Measurements from ENCODE around the gene KRTAP9-7.

Gene KRTAP9-7

DNA sequence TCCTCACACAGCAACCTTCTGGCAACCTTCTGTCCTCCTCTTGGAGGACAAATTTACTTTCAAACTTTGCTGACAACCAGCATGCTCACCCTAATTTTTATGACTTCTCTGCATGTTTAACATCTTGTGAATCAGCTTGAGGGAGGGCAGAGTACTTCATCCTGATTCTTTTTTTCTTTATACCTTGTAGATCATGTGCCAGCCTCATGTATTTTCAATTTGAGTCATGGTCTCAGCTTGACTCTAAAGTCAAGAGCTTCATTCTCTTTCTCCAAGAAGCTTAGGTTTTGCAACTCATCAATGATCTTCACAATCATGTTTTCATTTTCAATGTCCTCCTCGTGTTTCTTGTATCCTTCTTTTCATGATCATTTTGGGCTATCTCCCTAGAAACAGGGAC, 3.6 kb upstream of the KRTAP9-7 start:
- DNase-seq (ENCODE audit: low spot score) = no peak

DNA sequence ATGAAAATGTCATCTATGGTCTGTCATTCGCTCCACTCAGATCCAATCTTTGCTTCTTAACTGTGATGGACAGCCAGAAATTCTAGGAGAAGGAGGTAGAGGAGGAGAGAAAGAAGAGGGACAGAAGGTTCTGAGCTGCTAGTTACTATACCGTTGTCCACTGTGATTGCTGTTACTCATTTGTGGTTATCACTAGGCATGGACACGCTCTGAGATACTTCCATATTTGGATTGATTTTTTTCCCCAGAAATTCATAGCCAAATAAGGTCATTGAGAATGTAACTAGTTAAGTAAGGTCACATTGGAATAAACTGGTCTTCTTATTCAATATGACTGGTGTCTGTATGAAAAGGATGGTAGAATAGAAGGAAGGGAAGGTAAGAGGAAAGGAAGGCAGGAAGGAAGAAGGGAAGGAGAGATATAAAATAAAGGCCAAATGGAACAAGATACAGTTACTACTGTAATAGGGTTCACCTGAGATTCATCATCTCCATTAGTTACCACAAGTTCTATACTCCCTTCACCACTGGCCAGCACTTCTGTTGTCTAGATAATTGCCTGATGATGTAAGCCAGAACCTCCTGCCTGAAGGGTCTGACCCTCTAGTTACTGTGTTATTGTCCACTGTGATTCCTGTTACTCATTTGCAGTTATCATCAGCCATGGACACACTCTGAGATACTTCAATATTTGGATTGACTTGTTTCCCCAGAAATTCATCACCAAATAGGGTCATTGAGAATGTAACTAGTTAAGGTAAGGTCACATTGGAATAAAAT, 2.9 kb downstream of the KRTAP9-7 start:
- no peak for DNase-seq (ENCODE audit: low spot score)

DNA sequence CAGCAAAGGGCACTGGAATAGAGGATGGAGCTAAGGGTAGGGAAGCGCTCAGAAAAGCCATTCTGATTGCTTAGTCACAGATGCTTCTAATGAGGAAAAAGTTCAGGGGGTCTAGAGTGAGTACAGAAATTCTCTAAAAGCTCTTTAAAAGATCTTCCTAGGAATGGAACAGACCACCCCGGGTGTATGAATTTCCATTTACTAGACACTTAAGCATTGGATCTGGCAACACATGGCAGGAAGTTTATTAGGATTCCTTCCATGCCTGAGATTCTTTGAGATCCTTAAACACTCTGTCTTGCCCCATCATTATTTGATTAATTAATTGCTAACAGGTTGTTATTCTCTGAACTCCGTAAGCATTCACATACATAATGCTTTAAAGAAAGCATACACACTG, 8.5 kb downstream of the KRTAP9-7 start:
- DNase-seq (ENCODE audit: low spot score) = no peak

DNA sequence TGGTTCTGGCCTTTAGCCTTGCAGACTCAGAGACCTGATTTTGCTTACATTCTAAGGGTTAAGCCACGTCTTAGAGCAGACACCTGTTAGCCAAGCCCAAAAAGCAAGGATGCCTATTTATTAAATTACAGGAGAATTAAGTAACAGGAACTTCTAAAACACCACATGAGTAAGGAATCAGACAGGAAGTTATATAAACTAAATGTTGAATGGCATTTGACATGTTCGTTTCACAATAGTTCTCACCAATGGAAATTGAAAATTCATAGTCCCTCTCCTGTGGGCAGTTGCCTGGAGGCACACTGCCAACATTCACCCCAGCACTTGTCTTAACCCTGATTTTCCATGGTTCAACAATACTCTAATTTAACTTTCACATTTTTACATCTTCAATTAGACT, 9.0 kb downstream of the KRTAP9-7 start:
- DNase-seq (ENCODE audit: low spot score) = no peak

DNA sequence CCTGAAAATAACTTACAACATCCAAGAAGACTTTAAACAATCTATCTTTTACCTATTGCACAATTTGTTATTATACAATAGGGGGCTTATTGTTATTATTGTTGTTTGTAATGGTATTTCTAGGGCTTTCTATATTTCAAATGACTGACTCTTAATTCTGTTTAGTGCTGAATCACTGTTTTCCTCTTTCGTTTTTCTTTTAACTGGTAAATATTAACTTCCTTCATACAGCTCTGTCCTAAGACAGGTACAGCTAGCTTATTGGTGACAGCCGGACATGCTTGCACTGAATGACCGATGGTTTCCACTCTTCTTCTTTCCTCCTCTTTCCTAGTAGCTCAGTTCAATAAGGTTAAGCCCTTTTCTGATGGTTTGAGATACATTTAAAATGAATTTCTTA, 11.6 kb downstream of the KRTAP9-7 start:
- DNase-seq (ENCODE audit: low spot score) = no peak

DNA sequence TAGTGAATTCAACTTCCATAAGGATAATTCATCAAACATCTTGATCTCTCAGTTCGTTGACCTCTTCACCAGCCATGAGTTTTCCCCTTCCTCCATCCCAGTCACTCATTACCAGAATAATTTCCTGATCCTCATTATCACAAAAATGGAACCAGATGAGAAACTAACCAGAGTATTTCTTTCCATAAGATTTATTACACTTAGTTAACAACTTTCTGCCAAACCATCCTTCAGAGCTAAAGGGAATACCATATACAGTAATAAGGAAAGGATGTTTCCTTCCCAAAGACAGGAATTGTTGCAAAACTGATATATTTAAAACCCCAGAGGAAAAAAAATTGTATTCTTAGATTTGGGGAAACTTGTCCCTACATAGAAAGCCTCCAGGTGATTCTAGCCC, 18.5 kb downstream of the KRTAP9-7 start:
- DNase-seq (ENCODE audit: low spot score) = no peak

DNA sequence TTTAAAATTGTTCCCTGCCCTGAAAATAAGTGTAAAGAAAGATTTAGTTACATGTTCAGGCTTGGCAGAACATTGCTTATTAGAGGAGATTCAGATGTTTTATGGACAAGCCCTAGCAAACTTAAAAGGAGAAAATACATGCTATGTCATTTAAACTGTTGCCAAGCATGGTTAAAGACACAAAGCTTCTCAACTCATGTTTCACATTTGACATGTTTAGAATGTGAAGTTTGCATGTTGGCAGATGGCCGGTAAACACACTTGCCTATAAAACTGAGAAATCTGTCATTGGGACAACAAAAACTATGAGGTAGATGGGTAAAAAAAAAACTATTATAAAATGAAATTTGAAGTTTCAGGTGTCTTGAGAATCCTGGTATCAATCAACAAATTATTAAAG, 21.3 kb downstream of the KRTAP9-7 start:
- DNase-seq (ENCODE audit: low spot score) = no peak

DNA sequence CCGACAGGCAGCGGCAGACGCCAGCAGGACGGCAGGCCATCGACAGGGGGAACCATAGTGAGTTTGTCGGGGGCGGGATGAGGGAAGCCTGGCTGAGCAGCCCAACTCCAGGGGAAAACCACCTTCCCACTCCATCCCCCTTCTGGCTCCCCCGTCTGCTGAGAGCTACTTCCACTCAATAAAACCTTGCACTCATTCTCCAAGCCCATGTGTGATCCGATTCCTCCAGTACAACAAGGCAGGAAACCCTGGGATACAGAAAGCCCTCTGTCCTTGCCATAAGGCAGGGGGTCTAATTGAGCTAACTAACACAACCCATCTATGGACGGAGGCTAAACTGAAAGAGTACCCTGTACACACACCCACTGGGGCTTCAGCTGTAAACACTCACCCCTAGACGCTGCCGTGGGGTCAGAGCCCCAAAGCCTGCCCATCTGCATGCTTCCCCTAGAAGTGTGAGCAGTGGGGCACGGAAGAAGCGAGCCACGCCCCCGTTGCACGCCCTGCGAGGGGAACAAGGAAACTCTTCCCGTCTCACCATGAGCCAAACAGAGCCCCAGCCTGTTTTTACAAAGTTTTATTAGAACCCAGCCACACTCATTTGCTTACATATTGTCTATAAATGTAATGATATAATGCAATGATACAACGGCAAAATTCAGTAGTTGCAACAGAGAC, 23.1 kb downstream of the KRTAP9-7 start:
- no peak for DNase-seq (ENCODE audit: low spot score)

DNA sequence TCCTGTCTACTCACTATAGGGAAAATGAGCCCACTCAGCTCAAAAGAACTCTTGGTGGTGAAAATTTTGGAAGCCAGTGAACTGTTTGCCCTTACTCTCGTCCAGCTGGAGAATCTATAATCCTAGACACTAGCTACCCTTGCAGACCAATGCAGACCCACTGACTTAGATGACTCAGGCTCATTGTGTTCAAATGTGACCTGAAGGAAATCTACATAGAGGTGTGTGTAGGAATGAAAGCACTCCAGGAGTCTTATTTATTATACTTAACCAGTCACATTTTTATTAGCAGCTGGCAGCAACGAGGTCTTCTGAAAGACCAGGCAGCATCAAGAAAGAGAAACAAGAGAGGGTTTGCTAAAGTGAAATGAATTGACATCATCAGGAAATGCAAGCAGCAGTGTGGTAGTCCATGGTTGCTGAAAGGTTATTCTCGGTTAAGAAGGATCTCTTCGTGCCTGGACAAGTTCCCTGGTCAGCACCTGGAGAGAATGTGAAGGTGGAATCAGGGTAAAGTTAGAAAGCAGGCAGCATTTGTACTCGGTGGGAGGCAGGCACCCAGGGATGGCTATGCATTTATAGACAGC, 25.8 kb downstream of the KRTAP9-7 start:
- DNase-seq (ENCODE audit: low spot score) = no peak

DNA sequence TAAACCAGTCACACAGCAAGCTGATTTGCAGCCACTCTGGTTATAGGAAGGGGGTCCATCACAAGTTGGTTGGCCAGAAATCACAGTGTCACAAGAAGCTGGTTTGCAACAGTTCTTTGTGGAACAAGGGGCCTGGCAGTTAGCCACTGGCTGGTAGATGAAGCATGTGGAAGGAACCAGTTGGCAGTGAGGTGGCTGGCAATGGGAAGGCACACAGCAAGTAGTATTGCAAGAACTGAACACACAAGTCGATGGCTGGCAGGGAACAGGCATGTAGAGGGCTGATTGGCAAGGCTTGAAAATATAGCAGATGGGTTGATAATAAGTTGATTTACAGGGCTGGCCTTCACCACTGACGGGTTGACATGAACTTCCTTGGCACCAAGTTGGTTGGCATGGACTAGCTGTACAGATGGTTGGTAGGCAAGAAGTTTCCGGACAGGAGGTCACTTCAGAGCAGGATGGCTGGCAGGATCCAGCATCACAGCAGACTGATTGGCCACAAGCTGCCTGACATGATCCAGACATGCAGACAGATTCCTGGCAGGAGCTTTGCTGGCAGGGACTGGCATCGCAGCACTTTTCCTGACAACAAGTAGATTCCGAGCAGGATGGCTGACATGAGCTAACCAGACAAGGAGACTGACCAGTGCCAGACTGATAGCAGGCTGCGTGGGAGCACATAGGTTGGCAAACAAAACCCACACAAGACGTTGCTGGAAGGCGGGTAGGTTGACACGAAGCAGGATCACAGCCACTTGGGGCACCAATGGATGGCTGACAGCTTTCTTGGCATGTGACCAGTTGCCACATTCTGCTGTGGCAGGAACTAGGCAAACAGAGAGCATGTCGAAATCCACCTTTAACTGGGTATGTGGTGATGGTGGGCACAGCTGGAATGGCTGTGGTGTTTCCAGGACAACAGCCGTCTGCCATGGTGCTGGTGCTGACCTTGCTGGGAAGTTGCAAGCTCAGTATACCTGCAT, 26.7 kb downstream of the KRTAP9-7 start, which contains the start of gene KRTAP29-1:
Gene KRTAP29-1 (minus strand): TSS at position 936 of the 986 bp plus-strand sequence. CDS start 0 bp downstream, at position 936.
- no peak for DNase-seq (ENCODE audit: low spot score)

DNA sequence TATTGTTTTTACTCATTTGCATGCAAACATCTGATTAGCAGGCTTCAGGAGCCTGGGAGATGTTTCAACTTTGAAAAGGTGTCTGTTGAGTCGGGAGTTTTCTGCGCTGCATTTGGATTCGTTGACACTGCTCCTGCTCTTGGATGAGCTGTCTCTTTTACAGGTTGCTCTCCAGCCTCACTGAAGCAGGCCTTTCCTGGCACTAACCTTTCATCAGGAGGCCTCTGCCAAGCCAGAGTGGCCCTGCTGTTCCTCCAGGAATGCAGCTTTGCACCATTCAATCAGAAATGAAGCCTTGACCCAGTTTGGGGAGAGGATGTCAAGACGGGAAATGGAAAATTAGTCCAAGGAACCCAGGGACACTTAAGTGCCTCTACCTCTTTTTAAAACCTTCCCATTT, 27.5 kb downstream of the KRTAP9-7 start:
- DNase-seq (ENCODE audit: low spot score) = no peak

DNA sequence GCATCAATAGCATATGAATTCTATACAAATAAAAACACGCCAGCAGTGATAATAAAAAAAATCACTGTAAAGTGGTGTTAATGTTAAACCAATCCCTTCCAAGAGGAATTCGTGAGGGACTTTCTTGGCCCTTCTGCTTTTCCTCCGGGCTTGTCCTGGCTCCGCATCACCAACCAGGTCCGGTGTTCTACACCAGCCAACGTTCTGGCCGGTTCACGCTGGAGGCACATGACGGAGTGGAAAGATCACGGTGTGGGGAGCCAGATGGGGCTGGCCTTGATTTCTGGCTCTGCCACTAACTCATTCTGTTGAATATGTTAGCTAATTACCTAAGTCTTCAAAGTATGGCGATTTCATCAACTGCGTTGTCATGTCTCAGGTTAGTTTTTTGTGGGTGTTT, 28.6 kb downstream of the KRTAP9-7 start:
- DNase-seq (ENCODE audit: low spot score) = no peak

DNA sequence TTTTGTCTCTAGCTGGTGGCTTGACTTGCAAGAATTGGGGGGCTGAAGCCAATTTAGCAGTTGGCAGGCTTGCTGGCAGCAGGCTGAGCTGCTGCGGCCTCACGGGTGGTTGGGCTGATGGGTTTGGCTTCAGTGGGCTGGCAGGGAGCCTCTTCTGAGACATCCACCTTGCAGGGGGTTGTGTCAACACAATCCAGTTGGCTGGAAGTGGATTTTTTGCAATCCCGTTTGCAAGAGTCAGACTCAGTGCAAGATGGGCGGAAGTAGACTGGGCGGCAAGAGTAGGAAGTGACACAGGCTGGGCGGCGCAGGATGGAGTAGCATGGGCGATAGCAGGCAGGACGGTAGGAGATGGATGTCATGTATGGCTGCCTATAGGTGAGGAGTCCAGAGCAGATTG, 32.1 kb downstream of the KRTAP9-7 start:
- no peak for DNase-seq (ENCODE audit: low spot score)

DNA sequence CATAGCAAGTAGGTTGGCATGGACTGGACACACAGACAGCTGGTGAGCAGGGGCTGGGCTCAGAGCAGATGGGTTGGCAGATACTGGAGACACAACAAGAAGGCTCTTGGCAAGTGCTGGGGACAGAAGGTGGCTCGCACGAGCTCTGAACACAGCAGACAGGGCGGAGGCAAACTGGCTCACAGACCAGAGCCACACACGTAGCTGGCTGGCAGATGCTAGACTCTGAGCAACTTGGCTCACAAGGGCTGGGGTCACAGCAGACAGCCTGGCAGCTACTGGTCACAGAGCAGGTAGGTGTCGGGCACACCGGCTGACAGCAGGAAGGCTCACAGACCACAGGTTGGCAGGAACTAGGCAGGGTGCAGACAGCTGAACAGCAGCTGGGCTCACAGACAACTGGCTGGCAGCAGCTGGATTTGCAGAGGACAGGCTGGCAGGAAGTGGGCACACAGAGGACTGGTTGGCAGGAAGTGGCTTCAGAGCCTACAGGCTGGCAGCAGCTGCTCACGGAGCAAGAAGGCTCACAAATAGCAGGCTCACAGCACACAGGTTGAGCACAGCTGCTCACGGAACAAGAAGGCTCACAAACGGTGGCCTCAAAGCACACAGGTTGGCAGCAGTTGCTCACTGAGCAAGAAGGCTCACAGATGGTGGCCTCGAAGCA, 32.9 kb downstream of the KRTAP9-7 start:
- no peak for DNase-seq (ENCODE audit: low spot score)

DNA sequence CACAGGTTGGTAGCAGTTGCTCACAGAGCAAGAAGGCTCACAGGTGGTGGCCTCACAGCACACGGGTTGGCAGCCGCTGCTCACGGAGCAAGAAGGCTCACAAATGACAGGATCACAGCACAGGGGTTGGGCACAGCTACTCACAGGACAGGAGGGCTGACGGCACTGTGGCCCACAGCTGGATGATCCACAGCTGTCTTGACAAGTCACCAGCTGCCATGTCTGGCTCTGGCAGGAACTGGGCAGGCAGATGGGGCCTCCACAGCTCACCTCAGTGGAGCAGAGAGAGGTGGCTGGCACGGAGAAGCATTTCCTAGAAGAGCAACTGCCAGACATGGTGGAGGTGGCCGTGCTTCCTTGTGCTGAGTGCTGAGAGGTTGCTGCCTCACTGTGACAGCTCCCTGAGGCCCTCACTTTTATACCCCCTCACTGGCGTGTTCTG, 33.4 kb downstream of the KRTAP9-7 start, which contains the start of gene KRTAP16-1:
Gene KRTAP16-1 (minus strand): TSS at position 392 of the 442 bp plus-strand sequence. CDS start 56 bp downstream, at position 336.
- DNase-seq (ENCODE audit: low spot score) = no peak

DNA sequence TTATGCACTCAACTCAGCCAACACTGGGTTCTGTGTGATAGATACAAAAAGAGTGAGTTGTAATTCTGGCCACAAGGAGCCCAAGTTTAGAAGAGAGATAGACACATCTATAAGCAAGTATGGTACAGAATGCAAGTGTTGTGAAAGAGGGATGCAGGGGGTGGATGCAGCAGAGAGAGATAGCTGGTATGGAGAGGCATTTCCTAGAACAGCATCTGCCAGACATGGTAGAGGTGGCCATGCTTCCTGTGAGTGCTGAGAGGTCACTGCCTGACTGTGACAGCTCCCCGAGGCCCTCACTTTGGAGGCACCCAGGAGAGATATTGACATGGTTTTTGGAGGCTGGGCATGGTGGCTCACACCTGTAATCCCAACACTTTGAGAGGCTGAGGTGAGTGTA, 35.6 kb downstream of the KRTAP9-7 start:
- no peak for DNase-seq (ENCODE audit: low spot score)

DNA sequence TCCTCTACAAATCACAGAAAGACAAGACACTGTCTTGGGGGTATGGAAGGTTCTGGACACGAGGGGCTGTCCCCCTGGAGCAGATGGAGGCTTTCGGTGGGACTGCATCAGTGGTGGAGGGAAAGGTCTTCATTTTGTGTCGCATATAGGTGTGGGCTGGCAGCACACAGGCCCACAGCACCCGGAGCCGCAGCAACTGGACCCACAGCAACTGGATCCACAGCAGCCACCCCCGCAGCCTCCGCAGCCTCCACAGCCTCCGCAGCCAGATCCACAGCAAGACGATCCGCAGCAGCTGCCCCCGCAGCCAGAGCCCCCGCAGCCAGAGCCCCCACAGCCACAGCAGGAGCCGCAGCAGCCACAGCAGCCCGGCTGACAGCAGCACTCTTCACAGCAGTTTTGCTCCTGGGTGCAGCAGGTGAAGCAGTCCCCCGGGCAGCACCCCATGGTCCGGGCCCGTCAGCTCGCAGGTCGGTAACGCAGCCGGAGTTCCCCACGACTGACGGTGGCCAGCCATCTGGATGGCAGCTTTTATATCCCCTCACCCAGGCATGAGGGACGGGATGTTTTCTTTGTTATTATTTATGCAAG, 39.8 kb downstream of the KRTAP9-7 start, which contains the start of gene KRTAP17-1:
Gene KRTAP17-1 (minus strand): TSS at position 507 of the 591 bp plus-strand sequence. CDS start 60 bp downstream, at position 447.
- DNase-seq (ENCODE audit: low spot score) = no peak

DNA sequence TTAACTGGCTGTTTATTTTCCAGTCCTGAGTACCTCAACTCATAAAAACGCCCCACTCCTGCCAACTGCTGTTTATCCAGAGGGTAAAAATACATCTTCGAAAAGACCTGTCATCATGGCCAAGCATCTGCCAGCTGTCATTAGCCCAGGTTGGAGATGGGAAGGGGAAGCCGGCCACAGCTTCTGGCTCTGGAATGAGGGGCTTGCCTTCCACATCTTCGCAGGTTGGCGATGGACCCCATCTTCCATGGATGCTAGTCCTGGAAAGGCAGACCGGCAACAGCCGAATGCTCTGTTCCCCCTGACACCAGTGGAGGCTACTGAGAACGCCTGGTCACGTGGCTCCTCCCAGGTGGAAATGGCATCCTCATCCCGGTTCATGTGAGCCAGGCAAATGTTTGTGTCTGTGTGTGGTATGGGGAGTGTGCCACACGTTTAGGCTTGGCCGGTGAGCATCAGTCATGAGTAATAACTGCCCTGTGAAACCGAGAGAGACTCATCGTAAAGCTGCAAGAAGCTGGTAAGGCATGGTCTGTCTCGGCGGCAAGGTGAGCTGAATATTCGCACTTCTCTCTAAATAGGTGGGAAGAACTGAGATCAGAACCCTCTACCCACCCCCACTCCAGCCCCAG, 40.4 kb downstream of the KRTAP9-7 start:
- DNase-seq (ENCODE audit: low spot score) = no peak

DNA sequence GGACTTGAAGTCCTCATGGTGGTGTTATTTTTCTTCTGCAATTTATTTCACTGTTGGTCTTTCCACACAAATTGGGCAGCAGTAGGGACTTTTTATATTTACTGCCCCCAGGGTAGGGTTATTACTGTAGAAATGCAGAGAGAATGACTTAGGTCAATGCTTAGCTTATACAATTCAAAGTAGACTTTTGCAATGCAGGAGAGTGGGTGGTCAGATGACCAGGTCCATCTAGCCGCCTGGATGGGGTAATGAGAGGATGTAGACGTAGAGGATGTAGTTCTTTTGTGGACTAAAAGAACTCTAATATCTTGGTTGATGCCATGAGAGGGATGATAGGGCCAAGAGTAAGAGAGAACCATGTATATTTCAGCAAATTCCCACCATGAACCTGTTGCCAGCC, 42.7 kb downstream of the KRTAP9-7 start:
- no peak for DNase-seq (ENCODE audit: low spot score)
